OCI-LY1 (cell line): ENCODE measurements around the gene SNAP25.

Experiments
- CTCF ChIP-seq: fragments of 200-600 bp; sonication (generic), shearing (Covaris generic); IDR thresholded peaks from 2 replicates; pipeline ENCODE4 v1.5.1; 2017; ENCODE audit warnings: mild to moderate bottlenecking, antibody characterized with exemption, low read length, moderate library complexity, mixed read lengths
- EZH2 ChIP-seq: fragments of 200-600 bp; sonication (generic), shearing (Covaris generic); IDR thresholded peaks from 2 replicates; pipeline ENCODE4 v1.8.0; 2017; ENCODE audit warnings: borderline replicate concordance, mixed run types, mild to moderate bottlenecking, antibody characterized with exemption, low read length, moderate library complexity, mixed read lengths

GRCh38 chr20:10253780-10254179 is 35.1 kb downstream of the SNAP25 start:
- TF ChIP-seq CTCF (no peak), EZH2 (no peak)
